Esophagus (tissue), 2 donors: Measurements from ENCODE around the gene PRMT7. TPM values are rescaled to one million over a fixed set of nuclear protein-coding genes. Genes with fewer than 3 reads are reported as not detected.
A peak's percentile ranks its signal among the peaks of the same experiment; 100 is the strongest.

Experiments used
- H3K27ac ChIP-seq, 2 donors: one replicate each; pipeline ENCODE4 v1.5.1; 2013; ENCODE audit warnings: low read depth in 2 of 2, mild to moderate bottlenecking in 2 of 2, inconsistent platforms in 1 of 2, low read length in 1 of 2, moderate library complexity in 1 of 2
- H3K27me3 ChIP-seq, 2 donors: one replicate each; pipeline ENCODE4 v1.6.1; 2013; ENCODE audit warnings: low read length in 2 of 2, control low read depth in 1 of 2, mild to moderate bottlenecking in 1 of 2; ENCODE audit not compliant: insufficient read depth in 2 of 2, control insufficient read depth in 1 of 2
- H3K36me3 ChIP-seq, 2 donors: one replicate each; pipeline ENCODE4 v1.6.1; 2013; ENCODE audit warnings: low read length in 1 of 2; ENCODE audit not compliant: control insufficient read depth in 2 of 2, insufficient read depth in 2 of 2
- H3K4me1 ChIP-seq, 2 donors: one replicate each; pipeline ENCODE4 v1.6.1; 2013; ENCODE audit warnings: low read length in 1 of 2; ENCODE audit not compliant: control insufficient read depth in 2 of 2, insufficient read depth in 2 of 2
- H3K4me3 ChIP-seq, 2 donors: one replicate each; pipeline ENCODE4 v1.5.1; 2013; ENCODE audit warnings: low read length in 2 of 2, mild to moderate bottlenecking in 2 of 2, low read depth in 1 of 2, moderate library complexity in 1 of 2
- H3K9me3 ChIP-seq, 2 donors: one replicate each; pipeline ENCODE4 v1.6.1; 2013; ENCODE audit warnings: mild to moderate bottlenecking in 2 of 2, low read depth in 1 of 2, low read length in 1 of 2, moderate library complexity in 1 of 2; ENCODE audit not compliant: control insufficient read depth in 2 of 2, insufficient read depth in 1 of 2
- WGBS, 2 donors: extraction: QIAGEN DNeasy Blood & Tissue Kit; methylation state at CpG; one replicate each; pipeline ENCODE4 v1.1.7; 2013; 5-methylcytosine and 5-hydroxymethylcytosine counted together
- polyA plus RNA-seq, 2 donors: library from polyadenylated mRNA; stranded (reverse); fragments of 200-250 nt; gene quantifications; one replicate each; pipeline ENCODE4 v1.2.3, GENCODE V29; 2013
- donor health status: healthy with polysubstance abuse.
- donor health status: Bipolar disorder and iron deficiency.

The PRMT7 gene
- polyA plus RNA-seq, 2 donors: 22.6 to 36.0 TPM

GRCh38 chr16:68298907-68299561 lies 11.8 kb upstream of the PRMT7 start:
- H3K9me3 ChIP-seq: no peaks in the 10 kb centered on the region

GRCh38 chr16:68299571-68300453 lies 11.0 kb upstream of the PRMT7 start:
- WGBS, 2 donors: 65 to 69% methylated on average over 11 of the region's 11 CpGs
- no peak overlapping the region for H3K4me3 ChIP-seq
- peak overlapping the region in 1 of 2 donors; percentile 53 for H3K27ac ChIP-seq
- H3K4me1 ChIP-seq: peaks cover 0 to 6% of the 10 kb centered on the region in 2 donors
- H3K36me3 ChIP-seq: peaks cover 24 to 40% of the 10 kb centered on the region in 2 donors
- no peaks in the 10 kb centered on the region for H3K9me3 ChIP-seq
- no peaks in the 10 kb centered on the region for H3K27me3 ChIP-seq

More at GRCh38 chr16:68298907-68299561, 11.8 kb upstream of the PRMT7 start:
- Histone ChIP-seq H3K4me1 (peaks cover 0 to 6% of the 10 kb centered on the region in 2 donors), H3K4me3 (no peak overlapping the region), H3K27ac (peak overlapping the region; percentile 53 to 56), H3K36me3 (peaks cover 24 to 44% of the 10 kb centered on the region in 2 donors), H3K27me3 (no peaks in the 10 kb centered on the region)
- WGBS, 2 donors: 32 to 57% methylated on average over 5 of the region's 5 CpGs

- Histone ChIP-seq H3K27me3 (no peaks in the 10 kb centered on the region), H3K9me3 (no peaks in the 10 kb centered on the region), H3K36me3 (peaks cover 24 to 45% of the 10 kb centered on the region in 2 donors), H3K27ac (no peak overlapping the region), H3K4me3 (no peak overlapping the region), H3K4me1 (peaks cover 0 to 6% of the 10 kb centered on the region in 2 donors)
- 80% methylated on average over 7 of the region's 7 CpGs for WGBS, 2 donors
Observed at GRCh38 chr16:68300734-68301459, 9.9 kb upstream of the PRMT7 start.

GRCh38 chr16:68306633-68307032 lies 4.2 kb upstream of the PRMT7 start:
- H3K4me1 ChIP-seq: peaks cover 4 to 6% of the 10 kb centered on the region in 2 donors
- H3K9me3 ChIP-seq: no peaks in the 10 kb centered on the region
- H3K27ac ChIP-seq: no peak overlapping the region
- peaks cover 10 to 26% of the 10 kb centered on the region in 2 donors for H3K36me3 ChIP-seq
- H3K4me3 ChIP-seq: no peak overlapping the region
- WGBS, 2 donors: 94 to 97% methylated on average over 3 of the region's 3 CpGs
- no peaks in the 10 kb centered on the region for H3K27me3 ChIP-seq

GRCh38 chr16:68309799-68310198 lies 1.0 kb upstream of the PRMT7 start:
- WGBS, 2 donors: 37 to 38% methylated on average over 6 of the region's 6 CpGs
- Histone ChIP-seq H3K4me1 (peaks cover 4 to 6% of the 10 kb centered on the region in 2 donors), H3K9me3 (no peaks in the 10 kb centered on the region), H3K36me3 (peaks cover 0 to 7% of the 10 kb centered on the region in 2 donors), H3K4me3 (peak overlapping the region; percentile 94 to 95), H3K27me3 (no peaks in the 10 kb centered on the region), H3K27ac (no peak overlapping the region)

GRCh38 chr16:68310437-68310773 lies 414 bp upstream of the PRMT7 start:
- Histone ChIP-seq H3K9me3 (no peaks in the 10 kb centered on the region), H3K27ac (peak overlapping the region; percentile 88 to 92), H3K27me3 (no peaks in the 10 kb centered on the region), H3K4me1 (peaks cover 4 to 6% of the 10 kb centered on the region in 2 donors), H3K36me3 (peaks cover 0 to 3% of the 10 kb centered on the region in 2 donors), H3K4me3 (peak overlapping the region; percentile 94 to 95)
- WGBS, 2 donors: 0% methylated on average over 25 to 29 of the region's 29 CpGs

GRCh38 chr16:68313116-68313515 lies 2.3 kb downstream of the PRMT7 start:
- no peak overlapping the region for H3K4me3 ChIP-seq
- 77 to 80% methylated on average over 4 of the region's 4 CpGs for WGBS, 2 donors
- H3K27ac ChIP-seq: no peak overlapping the region
- H3K36me3 ChIP-seq: peaks cover 0 to 4% of the 10 kb centered on the region in 2 donors
- no peaks in the 10 kb centered on the region for H3K9me3 ChIP-seq
- H3K4me1 ChIP-seq: peaks cover 4 to 6% of the 10 kb centered on the region in 2 donors
- H3K27me3 ChIP-seq: no peaks in the 10 kb centered on the region

- peaks cover 10 to 12% of the 10 kb centered on the region in 2 donors for H3K36me3 ChIP-seq
- H3K4me3 ChIP-seq: no peak overlapping the region
- no peaks in the 10 kb centered on the region for H3K9me3 ChIP-seq
- H3K4me1 ChIP-seq: no peaks in the 10 kb centered on the region
- H3K27ac ChIP-seq: no peak overlapping the region
- 88 to 90% methylated on average over 6 of the region's 6 CpGs for WGBS, 2 donors
- H3K27me3 ChIP-seq: no peaks in the 10 kb centered on the region
Observed at GRCh38 chr16:68319185-68319908, 8.5 kb downstream of the PRMT7 start.

GRCh38 chr16:68324336-68324735 lies 13.5 kb downstream of the PRMT7 start:
- Histone ChIP-seq H3K4me1 (no peaks in the 10 kb centered on the region), H3K27me3 (no peaks in the 10 kb centered on the region), H3K36me3 (peaks cover 9 to 12% of the 10 kb centered on the region in 2 donors), H3K9me3 (no peaks in the 10 kb centered on the region), H3K4me3 (no peak overlapping the region), H3K27ac (no peak overlapping the region)
- WGBS, 2 donors: 96 to 97% methylated on average over 5 of the region's 5 CpGs
